Right lobe of liver (tissue), 4 donors: ENCODE results near the gene FBXO2.

Experiments used
- POLR2A ChIP-seq: fragments of 450-650 bp; IDR thresholded peaks from one replicate; pipeline ENCODE4 v1.6.1; 2017; ENCODE audit warnings: antibody characterized with exemption, mild to moderate bottlenecking
- TF ChIP-seq, protein P1 (sequence below), 4 donors: fragments of 200-600 bp in 3 of 4; fragments of 450-650 bp in 1 of 4; IDR thresholded peaks; one replicate each; pipeline versions ENCODE4 v1.5.1 to v1.8.0; 2016 to 2022; ENCODE audit warnings: antibody characterized with exemption in 4 of 4, mild to moderate bottlenecking in 2 of 4
- donor health status: DM: no; HTN: no; CAD: no.
- donor health status: DM: no; HTN: no; CAD: no.
- donor health status: DM: no; HTN: yes; CAD: no.

DNA sequence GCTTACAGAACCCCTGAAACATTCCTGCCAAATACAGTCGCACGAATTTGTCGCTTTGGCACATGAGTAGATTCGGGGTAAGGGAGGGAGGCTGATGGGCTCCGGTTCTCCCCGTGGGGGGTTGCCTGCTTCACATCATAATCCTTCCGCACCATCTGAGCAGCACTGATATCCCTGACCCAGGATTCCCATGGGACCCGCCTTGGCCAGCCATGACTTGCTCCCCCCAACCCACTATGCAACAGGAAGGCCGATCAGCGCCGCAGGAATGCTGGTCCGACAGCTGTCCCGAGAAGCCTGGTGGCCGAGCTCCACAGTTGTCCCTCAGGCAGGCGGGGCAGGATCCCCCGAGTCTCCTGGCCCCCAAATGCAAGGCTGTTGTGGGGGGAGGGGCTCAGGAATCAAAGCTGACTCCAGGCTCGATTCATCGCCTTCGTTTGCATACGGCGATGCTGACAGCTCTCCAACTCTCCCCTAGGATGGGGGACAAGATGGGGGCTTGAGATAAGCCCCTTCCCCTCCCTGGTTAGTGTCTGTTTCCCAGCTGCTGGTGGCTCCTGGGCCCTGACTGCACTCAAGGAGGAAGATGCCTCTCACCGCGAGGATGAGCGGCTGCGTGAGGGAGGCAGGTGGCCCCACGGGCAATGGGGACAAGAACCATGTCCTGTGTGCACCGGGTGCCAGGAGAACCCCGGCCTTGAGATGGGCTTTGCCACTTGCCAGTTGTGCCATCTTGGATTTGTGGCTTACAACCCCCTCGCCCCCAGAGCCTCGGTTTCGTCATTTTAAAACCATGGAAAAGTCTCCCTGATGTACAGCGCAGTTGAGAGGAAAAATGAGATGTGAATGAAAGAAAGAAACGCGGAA, 46.6 kb upstream of the FBXO2 start:
- TF ChIP-seq, protein P1, sequence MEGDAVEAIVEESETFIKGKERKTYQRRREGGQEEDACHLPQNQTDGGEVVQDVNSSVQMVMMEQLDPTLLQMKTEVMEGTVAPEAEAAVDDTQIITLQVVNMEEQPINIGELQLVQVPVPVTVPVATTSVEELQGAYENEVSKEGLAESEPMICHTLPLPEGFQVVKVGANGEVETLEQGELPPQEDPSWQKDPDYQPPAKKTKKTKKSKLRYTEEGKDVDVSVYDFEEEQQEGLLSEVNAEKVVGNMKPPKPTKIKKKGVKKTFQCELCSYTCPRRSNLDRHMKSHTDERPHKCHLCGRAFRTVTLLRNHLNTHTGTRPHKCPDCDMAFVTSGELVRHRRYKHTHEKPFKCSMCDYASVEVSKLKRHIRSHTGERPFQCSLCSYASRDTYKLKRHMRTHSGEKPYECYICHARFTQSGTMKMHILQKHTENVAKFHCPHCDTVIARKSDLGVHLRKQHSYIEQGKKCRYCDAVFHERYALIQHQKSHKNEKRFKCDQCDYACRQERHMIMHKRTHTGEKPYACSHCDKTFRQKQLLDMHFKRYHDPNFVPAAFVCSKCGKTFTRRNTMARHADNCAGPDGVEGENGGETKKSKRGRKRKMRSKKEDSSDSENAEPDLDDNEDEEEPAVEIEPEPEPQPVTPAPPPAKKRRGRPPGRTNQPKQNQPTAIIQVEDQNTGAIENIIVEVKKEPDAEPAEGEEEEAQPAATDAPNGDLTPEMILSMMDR (IDR thresholded peaks at IDR 0.05) = no peak
- no peak for TF ChIP-seq POLR2A
